Activated CD4-positive, alpha-beta T cell treated with anti-CD3 and anti-CD28 coated beads, Interleukin-2, amount 50 U/mL, for 16 hours (primary cell): ENCODE measurements around the gene MRPL49.

Source experiments
- DNase-seq: peaks from one replicate; pipeline ENCODE4 v3.0.0-alpha.2; 2020

MRPL49 gene

DNA sequence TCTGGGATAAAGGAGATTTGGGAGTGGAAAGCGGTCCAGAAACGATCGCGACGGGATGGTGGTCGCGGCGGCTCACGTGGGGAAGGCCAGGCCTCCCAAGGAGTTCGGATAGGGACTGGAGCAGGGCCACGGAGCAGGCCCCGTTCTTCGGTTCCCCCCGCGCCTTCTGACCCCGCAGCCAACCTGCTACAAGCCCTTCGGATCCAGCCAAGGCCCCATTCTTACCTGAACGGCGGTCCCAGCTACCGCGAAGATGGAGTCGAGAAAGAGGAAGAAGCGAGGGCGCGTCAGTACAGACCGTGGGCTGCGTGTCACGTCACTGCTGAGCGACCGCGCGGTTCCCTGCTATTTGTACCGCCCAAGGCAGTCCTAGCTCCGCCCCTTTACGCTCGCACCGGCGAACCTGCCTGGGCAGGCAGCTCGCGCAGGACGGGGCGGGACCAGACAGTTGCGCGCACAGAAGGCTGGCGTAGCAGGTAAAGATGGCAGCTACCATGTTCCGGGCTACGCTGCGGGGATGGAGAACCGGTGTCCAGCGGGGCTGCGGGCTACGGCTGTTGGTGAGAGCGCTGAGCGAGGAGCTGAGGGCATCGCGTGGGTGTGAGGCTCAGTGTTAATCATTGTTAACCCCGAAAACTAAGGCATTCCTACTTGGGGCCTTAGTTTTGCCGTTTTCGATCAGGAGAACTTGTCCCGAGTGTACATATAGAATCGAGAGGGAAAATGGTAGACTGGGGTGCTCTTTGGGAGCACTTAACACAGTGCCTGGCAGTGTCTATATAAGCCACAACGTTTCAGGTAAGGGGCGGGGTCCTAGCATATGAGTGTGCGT lies at the start of gene MRPL49, which contains the start of gene FAU:
Gene MRPL49 (plus strand): TSS at position 457 of the 832 bp plus-strand sequence. CDS start 26 bp downstream, at position 483.
Gene FAU (minus strand): TSS at position 270 of the 832 bp plus-strand sequence. CDS start 321 bp downstream, outside the sequence.
- DNase-seq = peak; percentile 99

GRCh38 chr11:65072631-65072966 lies 49.5 kb upstream of the MRPL49 start:
- DNase-seq = no peak

DNA sequence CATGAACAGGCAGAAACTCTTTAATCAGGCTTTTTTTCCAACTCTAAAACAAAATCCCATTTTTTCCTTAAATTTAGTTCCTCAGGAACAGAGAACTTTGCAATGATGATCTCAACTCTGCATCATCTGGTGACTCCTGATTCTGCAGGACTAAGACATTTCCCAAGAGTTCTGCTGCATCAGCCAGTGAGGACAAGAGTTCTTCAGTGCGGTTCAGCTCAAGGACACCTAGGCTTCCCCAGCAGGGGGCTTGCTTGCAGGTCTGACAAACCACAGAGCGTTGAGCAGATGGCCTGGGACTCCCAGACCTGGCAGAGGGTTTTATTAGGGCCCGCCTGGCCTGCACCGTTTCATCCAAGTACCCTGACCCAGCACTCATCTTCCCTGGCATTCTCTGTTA lies 44.7 kb upstream of the MRPL49 start:
- no peak for DNase-seq

DNA sequence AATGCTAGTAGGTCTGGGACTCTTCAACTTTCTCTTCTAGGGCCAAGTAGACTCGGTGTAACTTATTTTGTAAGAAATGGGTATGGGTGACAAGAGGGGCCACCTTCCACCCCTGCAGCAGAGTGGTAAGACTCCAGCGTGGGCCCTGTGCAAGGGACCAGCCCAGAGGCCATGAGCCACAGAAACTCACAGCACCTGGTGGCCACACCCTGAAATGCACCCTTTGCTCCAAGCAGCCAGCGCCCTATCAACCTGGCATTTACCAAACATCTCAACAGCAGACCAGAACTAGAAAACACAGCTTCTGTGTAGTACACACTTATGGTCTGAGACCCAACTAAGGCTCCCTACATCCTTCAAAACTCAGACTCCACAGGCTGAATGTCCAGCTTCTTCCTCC lies 44.0 kb upstream of the MRPL49 start:
- DNase-seq = peak; percentile 65

GRCh38 chr11:65078786-65079342 lies 43.3 kb upstream of the MRPL49 start:
- no peak for DNase-seq

- DNase-seq = no peak
Measured at GRCh38 chr11:65083134-65083833, 38.8 kb upstream of the MRPL49 start.

GRCh38 chr11:65083834-65084597 lies 38.1 kb upstream of the MRPL49 start, which contains the start of the genes CDCA5 and ZFPL1:
Gene CDCA5, minus strand, starts transcription at chr11:65084040. Its CDS starts 62 bp downstream, at chr11:65083978.
Gene ZFPL1, plus strand, starts transcription at chr11:65084222. Its CDS starts 477 bp downstream, at chr11:65084699.
- peak; percentile 97 for DNase-seq

DNA sequence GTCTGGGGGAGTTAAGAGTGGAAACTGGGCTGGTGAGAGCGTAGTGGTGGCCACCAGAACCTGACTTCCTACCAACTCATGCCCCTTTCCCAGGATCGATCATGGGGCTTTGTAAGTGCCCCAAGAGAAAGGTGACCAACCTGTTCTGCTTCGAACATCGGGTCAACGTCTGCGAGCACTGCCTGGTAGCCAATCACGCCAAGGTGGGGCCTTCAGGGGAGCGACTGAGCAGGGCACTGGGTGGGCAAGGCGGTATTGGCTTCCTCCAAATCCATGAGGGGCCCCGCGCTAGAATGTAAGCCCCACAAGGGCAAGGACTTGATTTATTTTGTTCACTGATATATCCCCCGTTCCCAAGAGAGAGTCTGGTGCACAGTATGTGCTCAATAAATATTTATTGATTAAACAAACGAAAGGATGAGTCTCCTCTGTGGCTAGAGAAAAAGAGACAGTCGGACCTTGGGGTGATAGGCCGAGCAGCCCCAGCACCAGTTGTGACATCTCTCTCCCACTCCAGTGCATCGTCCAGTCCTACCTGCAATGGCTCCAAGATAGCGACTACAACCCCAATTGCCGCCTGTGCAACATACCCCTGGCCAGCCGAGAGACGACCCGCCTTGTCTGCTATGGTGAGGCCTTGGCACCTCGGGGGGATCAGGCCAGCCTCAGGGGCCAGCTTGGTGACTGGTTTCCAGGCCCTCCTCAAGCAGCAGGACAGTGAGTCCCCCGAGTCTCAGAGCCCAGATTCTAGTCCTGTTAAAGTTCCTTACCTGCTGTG lies 37.3 kb upstream of the MRPL49 start:
- no peak for DNase-seq

DNA sequence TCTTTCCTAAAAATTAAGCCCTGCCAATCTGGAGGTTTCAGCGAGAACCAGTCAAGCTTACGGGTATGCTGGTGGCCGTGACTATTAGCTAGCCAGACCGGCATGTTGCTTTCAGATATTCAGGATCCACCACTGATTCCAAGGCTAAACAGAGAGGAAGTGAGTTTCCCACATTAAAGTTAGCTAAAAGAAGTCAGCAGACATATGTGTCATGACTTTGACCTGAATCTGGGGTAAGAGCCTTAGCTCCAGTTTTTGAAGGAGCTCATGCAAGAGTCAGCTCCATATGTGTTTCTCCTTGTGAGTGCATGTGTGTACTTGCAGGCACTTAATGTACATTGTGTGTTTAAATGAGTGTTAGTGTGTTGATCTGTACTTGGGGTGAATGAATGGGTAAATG lies 36.7 kb upstream of the MRPL49 start:
- DNase-seq = no peak

DNA sequence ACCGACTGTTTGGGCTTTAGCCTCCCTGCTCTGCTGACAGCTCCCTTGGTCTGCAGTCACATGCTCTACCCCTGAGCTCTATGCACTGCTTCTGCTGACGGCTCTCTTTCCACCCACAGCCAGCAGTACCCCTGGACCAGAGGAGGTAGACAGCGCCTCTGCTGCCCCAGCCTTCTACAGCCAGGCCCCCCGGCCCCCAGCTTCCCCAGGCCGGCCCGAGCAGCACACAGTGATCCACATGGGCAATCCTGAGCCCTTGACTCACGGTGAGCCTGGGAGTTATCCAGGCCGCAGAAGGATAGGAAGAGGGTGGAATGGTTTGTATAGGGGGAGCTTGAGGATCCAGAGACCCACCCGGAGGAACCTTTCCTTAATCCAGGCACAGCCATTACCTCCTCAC lies 35.3 kb upstream of the MRPL49 start:
- DNase-seq = no peak

DNA sequence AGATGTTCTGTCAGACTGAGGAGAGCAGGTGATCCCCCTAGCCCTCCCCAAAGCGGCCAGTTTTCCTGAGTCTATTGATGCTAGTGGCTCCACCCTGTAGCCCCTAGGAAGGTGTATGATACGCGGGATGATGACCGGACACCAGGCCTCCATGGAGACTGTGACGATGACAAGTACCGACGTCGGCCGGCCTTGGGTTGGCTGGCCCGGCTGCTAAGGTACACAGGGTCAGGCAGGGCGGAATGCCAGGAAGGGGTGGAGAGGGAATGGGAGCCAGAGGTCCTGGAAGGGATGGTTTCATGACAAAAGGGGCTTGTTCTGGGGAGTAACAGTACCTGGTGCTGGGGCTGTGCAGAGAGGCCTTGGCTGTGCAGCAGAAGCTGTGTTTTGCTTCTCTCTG lies 34.9 kb upstream of the MRPL49 start:
- DNase-seq = no peak

- DNase-seq = no peak
Measured at GRCh38 chr11:65087827-65088226, 34.3 kb upstream of the MRPL49 start.

DNA sequence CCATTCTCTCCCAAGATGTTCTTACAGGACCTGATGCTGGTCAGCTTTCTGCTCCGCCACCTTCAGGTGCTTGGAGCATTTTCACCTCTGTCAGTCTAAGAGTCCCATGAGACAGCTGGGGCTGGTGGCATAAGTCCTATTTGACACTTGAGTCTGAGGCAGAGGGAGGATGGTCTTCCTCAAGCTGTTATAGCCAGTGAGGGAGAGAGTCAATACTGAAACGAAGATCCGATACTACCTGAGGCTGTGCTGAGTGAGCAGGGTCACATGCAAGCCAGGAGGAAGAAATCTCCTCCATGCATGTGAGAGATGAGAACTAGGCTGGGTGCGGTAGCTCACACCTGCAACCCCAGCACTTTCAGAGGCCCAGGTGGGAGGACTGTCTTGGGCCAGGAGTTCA lies 32.5 kb upstream of the MRPL49 start:
- DNase-seq = no peak

GRCh38 chr11:65090628-65091027 lies 31.5 kb upstream of the MRPL49 start:
- DNase-seq = no peak

DNA sequence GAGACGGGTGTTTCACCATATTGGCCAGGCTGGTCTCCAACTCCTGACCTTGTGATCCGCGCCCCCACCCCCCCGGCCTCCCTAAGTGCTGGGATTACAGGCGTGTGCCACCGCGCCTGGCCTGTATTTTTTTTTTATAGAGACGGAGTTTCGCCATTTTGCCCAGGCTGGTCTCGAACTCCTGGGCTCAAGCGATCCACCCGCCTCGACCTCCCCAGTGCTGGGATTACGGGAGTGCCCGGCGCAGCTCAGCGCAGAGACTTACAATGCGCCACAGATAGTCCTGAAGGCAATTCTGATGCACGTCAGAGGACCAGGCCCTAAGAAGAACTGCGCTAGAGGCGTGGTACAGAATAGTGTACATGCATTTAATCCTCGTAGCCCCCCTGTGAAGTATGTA lies 26.7 kb upstream of the MRPL49 start:
- DNase-seq = no peak

DNA sequence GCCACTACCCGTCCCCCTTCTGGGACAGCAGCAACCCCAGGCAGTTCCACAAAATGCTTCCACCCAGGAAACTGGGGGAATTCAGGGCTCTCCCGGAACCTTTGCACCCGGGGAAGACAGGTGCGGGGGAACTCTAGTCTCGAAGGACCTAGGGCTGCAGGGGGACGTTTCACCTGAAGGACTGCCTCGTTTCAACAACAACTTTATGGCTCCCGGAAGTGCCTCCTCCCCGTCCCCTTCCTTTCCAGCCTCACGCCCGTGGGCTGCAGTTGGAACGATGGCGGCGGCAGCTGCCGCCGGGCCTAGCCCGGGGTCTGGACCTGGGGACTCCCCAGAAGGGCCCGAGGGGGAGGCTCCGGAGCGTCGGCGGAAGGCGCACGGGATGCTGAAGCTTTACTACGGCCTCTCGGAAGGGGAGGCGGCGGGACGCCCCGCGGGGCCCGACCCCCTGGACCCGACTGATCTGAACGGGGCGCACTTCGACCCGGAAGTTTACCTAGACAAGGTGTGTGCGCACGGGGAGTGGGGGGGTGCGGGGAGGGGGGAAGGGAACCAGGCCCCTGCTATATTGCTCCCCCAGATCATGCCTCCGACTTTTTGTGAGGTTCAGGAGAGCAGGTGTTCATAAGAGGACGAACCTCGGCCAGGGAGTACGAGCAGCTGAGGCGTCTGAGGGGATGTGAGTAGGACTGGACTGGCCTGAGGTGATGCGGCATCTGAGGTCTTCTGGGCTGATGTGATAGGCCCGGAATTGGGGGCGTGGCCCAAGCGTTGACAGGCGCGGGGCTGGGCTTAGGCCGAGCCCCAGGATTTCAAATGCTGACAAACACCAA lies 25.9 kb upstream of the MRPL49 start, which contains the start of gene VPS51:
Gene VPS51 (plus strand): TSS at position 241 of the 833 bp plus-strand sequence. CDS start 37 bp downstream, at position 278.
- DNase-seq = peak; percentile 90

GRCh38 chr11:65096926-65097325 lies 25.2 kb upstream of the MRPL49 start:
- no peak for DNase-seq

- DNase-seq = no peak
Measured at GRCh38 chr11:65100674-65101350, 21.3 kb upstream of the MRPL49 start.

DNA sequence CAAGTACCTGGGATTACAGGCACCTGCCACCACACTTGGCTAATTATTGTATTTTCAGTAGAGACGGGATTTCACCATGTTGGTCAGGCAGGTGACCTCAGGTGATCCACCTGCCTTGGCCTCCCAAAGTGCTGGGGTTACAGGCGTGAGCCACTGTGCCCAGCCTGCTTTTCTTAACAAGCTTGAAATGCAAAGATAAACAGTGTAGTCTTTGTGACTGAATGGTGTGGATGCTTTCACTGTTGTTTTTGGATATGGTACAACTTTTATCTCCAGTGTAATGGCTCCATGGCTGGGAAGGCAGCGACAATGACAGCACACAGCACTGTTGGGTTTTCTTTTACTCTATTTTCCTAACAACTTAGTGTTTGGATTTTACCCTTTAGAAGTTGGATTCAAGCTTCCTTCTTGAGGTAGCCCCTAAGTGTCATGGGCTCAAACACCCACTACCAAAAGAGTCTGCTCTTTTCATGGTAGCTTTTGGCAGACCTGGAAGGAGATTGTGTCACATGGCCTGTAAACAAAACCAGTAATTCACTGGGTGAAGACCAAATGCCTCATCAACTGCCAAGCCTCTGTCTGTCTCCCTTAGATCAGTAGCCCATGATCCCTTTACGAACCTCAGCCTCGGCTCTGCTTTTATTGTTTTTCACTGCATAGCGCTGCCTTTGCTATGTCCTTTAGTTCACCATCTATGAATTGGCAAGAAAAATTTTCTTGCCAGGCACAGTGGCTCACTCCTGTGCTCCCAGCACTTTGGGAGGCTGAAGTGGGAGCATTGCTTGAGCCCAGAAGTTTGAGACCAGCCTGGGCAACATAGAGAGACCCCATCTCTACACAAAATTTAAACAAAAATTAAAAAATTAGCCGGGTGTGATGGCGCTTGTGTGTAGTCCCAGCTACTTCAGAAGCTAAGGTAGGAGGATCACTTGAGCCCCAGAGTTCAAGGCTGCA lies 19.7 kb upstream of the MRPL49 start:
- DNase-seq = no peak
